HG03280 (cell line): ENCODE measurements around the gene AOPEP.

ENCODE experiments used
- ATAC-seq: cut with Tn5 transposase; IDR thresholded peaks from one replicate; pipeline ENCODE4 v1.9.1; 2021; ENCODE audit warnings: mild to moderate bottlenecking, moderate library complexity; ENCODE audit not compliant: unreplicated experiment

The AOPEP gene

GRCh38 chr9:95075700-95076099 lies 349.2 kb downstream of the AOPEP start:
- ATAC-seq = no peak

DNA sequence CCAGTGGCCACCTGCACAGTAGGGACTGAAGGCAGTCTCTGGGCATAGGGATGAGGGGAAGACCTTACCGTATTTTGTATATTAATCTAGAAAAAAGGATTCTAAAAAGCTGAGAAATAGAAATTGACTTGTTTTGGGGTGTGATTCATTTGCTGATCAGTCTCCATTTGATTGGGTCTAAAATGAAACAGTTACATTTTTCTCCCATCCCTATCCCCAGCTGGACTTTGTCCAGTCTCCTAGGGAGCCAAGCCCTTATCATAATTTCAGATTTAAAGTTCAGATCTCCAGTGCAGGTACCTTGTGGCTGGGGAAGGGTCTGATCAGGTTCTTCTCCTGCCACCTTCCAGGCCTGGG lies 350.2 kb downstream of the AOPEP start:
- no peak for ATAC-seq

- ATAC-seq = no peak
These were observed 350.7 kb downstream of the AOPEP start for GRCh38 chr9:95077053-95077765.

DNA sequence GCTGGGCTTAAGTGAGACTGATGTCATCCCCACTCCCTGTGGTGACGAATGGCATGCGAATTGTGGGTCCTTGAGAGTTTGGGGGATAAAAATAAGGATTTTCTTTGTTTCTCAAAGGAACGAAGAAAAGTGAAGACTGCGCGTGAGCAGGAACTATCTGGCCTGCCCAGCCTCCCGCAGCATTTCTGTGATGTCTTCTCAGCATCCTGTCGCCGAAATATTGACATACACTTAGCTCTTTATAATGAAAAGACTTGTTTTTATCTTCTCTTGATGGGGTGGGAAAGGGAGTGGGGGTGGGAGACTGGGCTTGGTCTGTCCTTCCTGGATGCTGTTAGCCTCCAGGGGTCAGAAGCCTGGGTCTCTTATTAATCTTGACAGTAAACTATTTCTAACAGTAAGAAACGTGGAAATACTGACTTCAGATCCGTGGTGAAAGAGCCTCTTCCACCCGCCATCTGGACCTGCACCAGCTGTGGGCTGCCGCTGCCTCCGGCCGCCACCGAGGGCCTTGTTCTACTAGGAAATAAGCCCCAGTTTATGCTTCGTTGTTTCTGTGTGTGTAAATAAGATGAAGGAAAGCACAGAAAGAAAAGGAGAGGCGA lies 351.4 kb downstream of the AOPEP start:
- no peak for ATAC-seq

DNA sequence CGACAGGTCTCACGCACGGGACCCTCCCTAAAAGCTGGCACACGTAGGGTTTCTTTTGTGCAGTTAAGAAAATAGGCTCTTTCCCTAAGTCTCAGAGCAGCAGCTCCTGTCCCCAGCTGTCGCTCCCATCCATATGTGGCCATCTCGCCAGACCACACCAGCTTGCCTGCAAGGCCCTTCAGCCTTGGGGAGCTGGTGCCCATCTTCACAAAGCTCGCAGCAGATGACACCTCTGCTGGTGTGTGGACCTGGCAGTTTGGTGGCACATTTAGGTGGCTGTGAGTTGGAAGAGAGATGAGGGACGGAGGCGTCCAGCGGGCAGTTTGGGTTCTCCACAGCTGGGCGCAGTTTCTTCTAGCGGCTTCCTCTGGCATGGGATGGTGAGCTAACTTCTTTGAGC lies 352.0 kb downstream of the AOPEP start:
- ATAC-seq = no peak

DNA sequence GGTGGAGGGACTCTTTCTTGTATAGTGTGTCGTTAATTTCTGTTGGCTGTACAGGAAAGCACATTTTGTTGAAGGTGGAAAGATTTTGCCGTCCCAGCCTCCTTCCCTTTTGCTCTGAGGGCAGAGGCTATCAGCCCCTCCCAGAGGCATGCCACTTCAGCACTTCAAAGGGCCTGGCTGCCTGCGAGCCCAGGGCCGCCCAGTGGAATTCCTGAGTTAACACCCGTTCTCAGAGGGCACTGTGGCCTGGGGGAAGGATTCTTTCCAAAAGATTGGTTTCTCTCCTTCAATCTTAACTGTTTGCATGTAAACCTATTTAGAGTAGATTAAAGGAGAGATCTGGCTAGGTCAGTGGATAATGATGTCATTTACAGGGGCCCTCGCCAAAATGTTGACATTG lies 352.4 kb downstream of the AOPEP start:
- ATAC-seq = no peak

DNA sequence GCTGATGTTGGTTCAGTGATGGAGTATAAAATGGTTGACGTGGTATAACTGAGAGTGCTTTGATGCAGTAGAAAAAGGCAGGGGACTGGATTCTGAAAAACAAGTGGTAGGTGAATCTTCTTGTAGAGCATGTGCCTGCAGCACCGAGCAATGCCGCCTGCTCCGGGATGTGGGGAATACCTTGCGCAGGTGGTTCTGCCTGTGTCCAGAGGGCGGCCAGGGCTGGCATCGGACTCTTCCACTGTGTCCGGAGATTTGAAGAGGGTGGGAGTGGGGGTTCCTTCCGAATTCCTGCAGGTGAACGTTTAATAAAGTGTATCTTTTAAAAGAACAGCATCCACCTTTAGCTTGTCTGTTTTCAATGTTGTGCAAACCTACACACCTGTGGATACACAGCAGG lies 353.0 kb downstream of the AOPEP start:
- ATAC-seq = no peak

- ATAC-seq = no peak
These were observed 354.6 kb downstream of the AOPEP start for GRCh38 chr9:95080961-95081647.

GRCh38 chr9:95081998-95082397 lies 355.5 kb downstream of the AOPEP start:
- ATAC-seq = no peak

DNA sequence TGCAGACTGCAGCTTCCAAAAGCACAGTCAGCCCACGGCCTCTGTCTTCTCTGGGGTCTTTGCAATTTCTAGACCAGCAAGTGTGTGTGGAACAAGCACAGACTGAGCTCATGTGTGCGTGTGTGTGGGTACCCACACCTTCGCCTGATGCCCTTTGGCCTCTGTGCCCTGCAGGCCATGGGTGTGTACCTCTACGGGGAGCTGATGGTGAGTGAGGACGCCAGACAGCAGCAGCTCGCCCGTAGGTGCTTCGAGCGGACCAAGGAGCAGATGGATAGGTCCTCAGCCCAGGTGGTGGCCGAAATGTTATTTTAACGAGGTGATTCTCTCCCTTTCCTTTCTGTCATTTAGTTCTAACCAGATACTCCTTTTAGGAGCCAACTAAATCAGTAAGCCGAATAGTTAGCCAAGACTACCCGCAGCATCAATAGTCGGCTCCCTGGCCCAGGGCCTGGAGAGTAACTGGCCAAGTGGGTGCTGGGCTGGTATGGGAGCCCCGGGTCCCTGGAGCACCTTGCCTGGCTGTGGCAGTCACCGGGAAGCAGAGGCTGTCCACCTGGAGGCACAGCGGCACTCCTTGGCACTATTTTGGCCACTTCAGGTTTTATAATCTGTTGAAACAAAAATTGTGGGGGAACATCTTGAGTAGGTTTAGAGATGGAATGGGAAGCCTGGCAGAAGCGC lies 356.0 kb downstream of the AOPEP start:
- ATAC-seq = no peak

GRCh38 chr9:95083086-95083768 lies 356.7 kb downstream of the AOPEP start:
- ATAC-seq = no peak

- no peak for ATAC-seq
These were observed 357.9 kb downstream of the AOPEP start for GRCh38 chr9:95084254-95084934.

DNA sequence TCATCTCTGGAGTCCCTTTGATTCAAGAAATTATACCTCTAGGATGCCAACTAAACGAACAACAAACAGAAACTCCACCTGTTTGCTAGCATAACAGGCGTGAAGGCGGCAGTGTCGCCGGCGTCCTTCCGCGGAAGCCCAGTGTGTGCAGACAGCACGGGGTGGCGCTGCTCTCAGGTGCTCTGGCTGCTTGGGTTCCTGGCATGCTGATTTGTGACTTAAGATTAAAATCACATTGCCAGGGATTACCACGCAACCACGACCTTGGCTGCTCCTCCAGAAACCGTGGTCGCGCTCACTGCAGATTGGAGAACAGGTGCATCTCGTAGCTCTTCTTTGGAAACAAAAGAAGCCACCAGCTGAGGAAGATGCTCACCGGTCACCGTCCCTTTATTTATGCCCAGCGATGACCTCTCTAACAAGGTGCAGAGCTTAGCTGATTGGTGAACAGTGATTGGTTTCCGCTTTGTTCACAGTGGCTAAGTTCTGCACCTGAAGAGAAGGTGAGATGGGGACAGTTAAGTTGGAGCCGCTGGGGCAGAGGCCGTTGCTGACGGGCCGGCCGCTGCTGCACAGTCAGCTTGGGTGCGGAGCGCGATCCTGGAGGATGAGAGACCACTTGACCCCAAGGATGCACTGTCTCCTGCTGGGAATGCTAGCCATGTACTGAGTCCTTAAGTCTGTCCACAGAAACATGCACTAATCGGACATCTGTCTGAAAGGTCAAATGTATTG lies 358.7 kb downstream of the AOPEP start:
- no peak for ATAC-seq

DNA sequence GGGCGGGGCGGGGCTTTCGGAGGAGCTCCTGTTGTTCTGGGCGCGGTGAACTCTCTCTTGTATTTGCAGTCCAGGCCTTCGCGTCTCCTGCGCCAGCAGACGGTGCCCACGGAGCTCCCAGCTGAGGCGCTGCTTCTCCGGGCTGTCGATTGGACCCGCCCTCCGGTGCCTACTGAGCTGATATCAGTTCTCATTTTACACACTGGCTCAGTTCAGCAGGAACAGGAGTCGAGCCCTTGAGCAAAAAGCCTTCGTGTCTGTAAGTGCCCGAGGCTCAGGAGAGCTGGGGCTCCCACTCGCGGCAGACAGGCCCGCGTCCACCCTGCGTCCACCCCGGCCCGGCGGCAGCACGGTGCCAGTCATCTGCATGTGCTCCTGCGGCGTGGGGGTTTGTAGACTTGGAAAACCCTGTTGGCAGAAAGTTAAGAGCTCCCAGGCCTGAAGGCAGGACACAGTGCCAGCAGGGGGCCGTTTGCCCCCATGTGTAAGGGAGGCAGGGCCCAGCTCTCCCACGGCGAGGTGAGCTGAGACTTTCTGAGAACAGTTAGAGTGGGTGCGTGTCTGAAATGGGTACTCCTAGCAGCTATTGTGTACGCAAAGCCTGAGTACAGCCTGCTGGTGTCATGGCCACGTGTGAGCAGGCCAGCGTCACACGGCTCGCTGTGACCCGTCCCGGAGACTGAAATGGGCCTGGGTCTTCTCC lies 359.5 kb downstream of the AOPEP start:
- ATAC-seq = no peak

DNA sequence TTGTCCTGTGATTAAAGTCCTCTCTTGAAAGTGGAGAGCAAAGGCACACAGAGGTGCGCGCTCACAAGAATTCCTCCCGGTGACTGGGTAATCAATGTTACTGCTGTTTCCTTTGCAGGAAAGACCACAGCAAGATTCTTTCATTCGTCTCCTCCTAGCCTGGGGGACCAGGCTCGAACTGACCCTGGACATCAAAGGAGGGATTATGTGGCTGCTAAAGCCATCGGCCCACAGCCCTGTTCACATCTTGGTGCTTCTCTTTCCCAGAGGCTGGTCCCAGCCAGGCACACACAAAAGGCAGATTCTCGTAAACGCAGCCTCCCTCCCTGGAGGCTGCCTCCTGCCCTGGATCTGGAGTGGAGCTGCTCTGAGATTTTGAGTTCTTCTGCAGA lies 360.1 kb downstream of the AOPEP start:
- no peak for ATAC-seq

GRCh38 chr9:95087659-95088242 lies 361.3 kb downstream of the AOPEP start:
- no peak for ATAC-seq

- ATAC-seq = no peak
These were observed 362.1 kb downstream of the AOPEP start for GRCh38 chr9:95088421-95089161.
